G401 (cell line): ENCODE results near the gene MRPS18C. TPM values are rescaled to one million over a fixed set of nuclear protein-coding genes. Genes with fewer than 3 reads are reported as not detected.
A peak's percentile ranks its signal among the peaks of the same experiment; 100 is the strongest.
"Not testable (repeated sequence)": the region's sequence is repeated elsewhere in the genome, so short reads cannot be mapped to it uniquely, and the experiment has no call there.

Source experiments
- DNase-seq: peaks from one replicate; pipeline ENCODE4 v3.0.0-alpha.2; 2015; ENCODE audit warnings: low spot score
- in situ Hi-C: cut with HindIII; loops from 2 replicates; pipeline ENCODE4 v1.10.0; 2016; ENCODE audit warnings: low sequenced_read_pairs, mixed read lengths
- total RNA-seq: library from RNA; depleted of rRNA; stranded (reverse); fragments of >200 nt; shearing (Covaris generic); gene quantifications from 2 replicates; pipeline ENCODE4 v1.2.3, GENCODE V29; 2014; rRNA removed

MRPS18C gene
- total RNA-seq, 1 experiment from 2014 or later = 38.1 TPM

- DNase-seq = peak; percentile 9
- in situ Hi-C loops = no loop called here
These were observed 35.1 kb downstream of the MRPS18C start for GRCh38 chr4:83490876-83491450.

- in situ Hi-C loops, DNase-seq: not testable (repeated sequence)
These were observed 40.4 kb downstream of the MRPS18C start for GRCh38 chr4:83496085-83496917.

- in situ Hi-C loops = no loop called here
- DNase-seq = no peak
These were observed 42.3 kb downstream of the MRPS18C start for GRCh38 chr4:83498187-83498586.

GRCh38 chr4:83501671-83502070 is 45.8 kb downstream of the MRPS18C start:
- DNase-seq, in situ Hi-C loops: not testable (repeated sequence)

GRCh38 chr4:83503974-83504373 is 48.1 kb downstream of the MRPS18C start:
- in situ Hi-C loops = no loop called here
- DNase-seq = no peak

- in situ Hi-C loops = no loop called here
- no peak for DNase-seq
These were observed 48.6 kb downstream of the MRPS18C start for GRCh38 chr4:83504503-83504902.

GRCh38 chr4:83504996-83505395 is 49.1 kb downstream of the MRPS18C start:
- DNase-seq = no peak
- in situ Hi-C loops = no loop called here

- in situ Hi-C loops = not testable (repeated sequence)
- peak; percentile 40 for DNase-seq
These were observed 53.3 kb downstream of the MRPS18C start for GRCh38 chr4:83509156-83509585.

GRCh38 chr4:83510442-83510841 is 54.6 kb downstream of the MRPS18C start:
- in situ Hi-C loops = no loop called here
- no peak for DNase-seq

Other genes starting within 250 kb of the MRPS18C start
- gene COQ2, start 171.3 kb upstream of the MRPS18C start, total RNA-seq = 43.3 and 46.1 TPM in 2 replicates
- 0.18 and 1.3 TPM in 2 replicates for gene HPSE, start 121.2 kb upstream of the MRPS18C start, total RNA-seq
- 9.7 and 12.7 TPM in 2 replicates for gene HELQ, start 235 bp upstream of the MRPS18C start, total RNA-seq
- 5.6 and 8.9 TPM in 2 replicates for gene ABRAXAS1, start 29.0 kb downstream of the MRPS18C start, total RNA-seq
- gene GPAT3, start 80.0 kb downstream of the MRPS18C start, total RNA-seq = 2.5 and 7.8 TPM in 2 replicates